PC-9 (cell line): ENCODE data around the gene POU3F3. TPM values are rescaled to one million over a fixed set of nuclear protein-coding genes. Genes with fewer than 3 reads are reported as not detected.

ENCODE experiments used
- BruUV-seq: library from RNA; stranded (reverse); fragments of 400-500 nt; replicated peaks from 2 replicates; lab custom pipeline; 2021; lab: Mats Ljungman, UMichigan
- CTCF ChIA-PET: fragments of 300-600 bp; sonication (Branson Sonifier 250); formaldehyde crosslinking; loops from one replicate; lab custom pipeline; 2022; ENCODE audit warnings: antibody characterized with exemption; lab: Charles Lee
- POLR2A ChIA-PET: fragments of 300-600 bp; sonication (Branson Sonifier 250); formaldehyde crosslinking; loops from one replicate; lab custom pipeline; 2022; ENCODE audit warnings: antibody characterized with exemption; ENCODE audit not compliant: unreplicated experiment; lab: Charles Lee
- DNase-seq, 2 experiments: peaks; one replicate each; pipeline versions ENCODE4 v3.0.0 to v3.0.0-alpha.2; 2015 to 2022; ENCODE audit warnings: mixed read lengths in 1 of 2
- H2AFZ ChIP-seq: fragments of 200-600 bp; sonication (generic); 2 replicates; pipeline ENCODE4 v1.8.1; 2017; ENCODE audit warnings: antibody characterized with exemption
- H3F3A ChIP-seq: fragments of 200-600 bp; sonication (generic); 2 replicates; pipeline ENCODE4 v1.8.1; 2017; ENCODE audit warnings: antibody characterized with exemption, mild to moderate bottlenecking, low read depth; ENCODE audit not compliant: insufficient read depth
- H3K27ac ChIP-seq: fragments of 200-600 bp; sonication (generic); 2 replicates; pipeline ENCODE4 v1.6.1; 2016; ENCODE audit warnings: mixed run types
- H3K27me3 ChIP-seq: fragments of 200-600 bp; sonication (generic); 2 replicates; pipeline ENCODE4 v1.6.1; 2016; ENCODE audit warnings: low read depth, mixed run types; ENCODE audit not compliant: insufficient read depth
- H3K36me3 ChIP-seq: fragments of 200-600 bp; sonication (generic); 2 replicates; pipeline ENCODE4 v1.6.1; 2016; ENCODE audit warnings: low read depth, mixed run types
- H3K4me1 ChIP-seq: fragments of 200-600 bp; sonication (generic); replicated peaks from 2 replicates; pipeline ENCODE4 v1.6.1; 2016; ENCODE audit warnings: mixed run types; ENCODE audit not compliant: insufficient read depth
- H3K4me2 ChIP-seq: fragments of 200-600 bp; sonication (generic); 2 replicates; pipeline ENCODE4 v1.6.1; 2017; ENCODE audit warnings: mixed run types
- H3K4me3 ChIP-seq: fragments of 200-600 bp; sonication (generic); 2 replicates; pipeline ENCODE4 v1.6.1; 2016; ENCODE audit warnings: mixed run types
- H3K79me2 ChIP-seq: fragments of 200-600 bp; sonication (generic); 2 replicates; pipeline ENCODE4 v1.6.1; 2017; ENCODE audit warnings: low read depth, mixed run types
- H3K9me2 ChIP-seq: fragments of 200-600 bp; sonication (generic); 2 replicates; pipeline ENCODE4 v1.8.1; 2017; ENCODE audit warnings: mild to moderate bottlenecking; ENCODE audit not compliant: insufficient read depth
- H3K9me3 ChIP-seq: fragments of 200-600 bp; sonication (generic); 2 replicates; pipeline ENCODE4 v1.8.1; 2016; ENCODE audit warnings: low read depth; ENCODE audit not compliant: insufficient read depth
- H4K20me1 ChIP-seq: fragments of 200-600 bp; sonication (generic); 2 replicates; pipeline ENCODE4 v1.8.1; 2017; ENCODE audit not compliant: insufficient read depth
- EZH2 ChIP-seq: fragments of 200-600 bp; sonication (generic); IDR thresholded peaks from 2 replicates; pipeline ENCODE4 v1.8.0; 2017; ENCODE audit warnings: antibody characterized with exemption, low read depth
- intact Hi-C: fragments of 100-400 bp; cut with micrococcal nuclease; formaldehyde crosslinking; loops from one replicate; pipeline ENCODE4 v1.10.0; 2022; ENCODE audit not compliant: unreplicated experiment
- total RNA-seq: library from RNA; stranded (reverse); gene quantifications from 2 replicates; pipeline ENCODE4 v1.2.3, GENCODE V29; 2021
- TF ChIP-seq, protein P1 (sequence below): fragments of 200-600 bp; sonication (generic); conservative IDR thresholded peaks from 2 replicates; pipeline ENCODE4 v1.6.1; 2017; ENCODE audit warnings: mixed run types, antibody characterized with exemption, mild to moderate bottlenecking, moderate library complexity

The POU3F3 gene
- total RNA-seq, 1 experiment from 2014 or later = not detected

DNA sequence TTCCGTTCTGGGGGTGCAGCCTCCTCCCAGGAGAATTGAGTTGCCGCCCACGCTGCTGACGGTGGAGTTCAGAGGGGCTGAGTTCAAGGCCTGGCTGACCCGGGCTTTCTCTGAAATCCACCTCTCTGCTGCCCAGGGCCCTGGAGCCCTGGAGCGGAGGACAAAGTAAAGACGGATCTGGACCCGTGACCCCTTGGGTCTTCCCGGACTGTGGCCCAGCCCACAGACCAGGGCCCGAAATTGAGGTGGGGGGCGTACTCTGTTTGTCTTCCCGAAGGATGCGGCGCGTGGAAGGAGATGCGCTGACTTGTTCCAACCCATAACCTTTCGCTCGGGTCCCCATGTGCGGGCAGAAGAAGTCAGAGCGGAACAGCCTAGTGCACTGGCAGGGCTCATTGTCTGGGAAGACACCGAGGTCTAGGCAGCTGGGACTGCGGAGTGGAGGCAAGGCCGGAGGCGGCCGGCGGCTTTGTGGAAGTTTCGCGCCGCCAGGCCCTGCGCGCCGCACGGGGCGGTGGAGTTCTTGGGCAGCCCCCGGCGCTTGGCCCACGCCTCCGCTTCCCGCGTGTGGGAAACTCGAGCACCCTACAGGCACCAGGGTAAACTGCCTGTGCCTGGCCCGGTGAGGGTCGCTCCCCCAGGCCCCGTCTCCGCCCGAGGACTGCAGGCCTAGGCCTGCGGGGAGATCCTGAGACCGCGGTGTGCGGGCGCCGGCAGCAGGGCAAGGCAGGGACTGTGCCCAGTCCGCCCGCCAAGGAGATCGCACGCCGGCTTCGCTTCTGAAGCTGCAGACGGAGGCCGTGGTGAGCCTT lies 9.8 kb downstream of the POU3F3 start:
- Histone ChIP-seq H3K4me3 (no peak overlapping the region), H3K27me3 (peaks cover 59% of the 10 kb centered on the region), H3K79me2 (no peaks in the 10 kb centered on the region), H2AFZ (no peak overlapping the region), H3K9me2 (no peaks in the 10 kb centered on the region), H3K9me3 (no peaks in the 10 kb centered on the region), H3K4me1 (no peaks in the 10 kb centered on the region), H3K27ac (no peak overlapping the region), H3K4me2 (no peak overlapping the region), H3F3A (no peaks in the 10 kb centered on the region), H4K20me1 (no peaks in the 10 kb centered on the region), H3K36me3 (no peaks in the 10 kb centered on the region)
- intact Hi-C loops = no loop called here
- no TSS peak for BruUV-seq
- TF ChIP-seq, protein P1, sequence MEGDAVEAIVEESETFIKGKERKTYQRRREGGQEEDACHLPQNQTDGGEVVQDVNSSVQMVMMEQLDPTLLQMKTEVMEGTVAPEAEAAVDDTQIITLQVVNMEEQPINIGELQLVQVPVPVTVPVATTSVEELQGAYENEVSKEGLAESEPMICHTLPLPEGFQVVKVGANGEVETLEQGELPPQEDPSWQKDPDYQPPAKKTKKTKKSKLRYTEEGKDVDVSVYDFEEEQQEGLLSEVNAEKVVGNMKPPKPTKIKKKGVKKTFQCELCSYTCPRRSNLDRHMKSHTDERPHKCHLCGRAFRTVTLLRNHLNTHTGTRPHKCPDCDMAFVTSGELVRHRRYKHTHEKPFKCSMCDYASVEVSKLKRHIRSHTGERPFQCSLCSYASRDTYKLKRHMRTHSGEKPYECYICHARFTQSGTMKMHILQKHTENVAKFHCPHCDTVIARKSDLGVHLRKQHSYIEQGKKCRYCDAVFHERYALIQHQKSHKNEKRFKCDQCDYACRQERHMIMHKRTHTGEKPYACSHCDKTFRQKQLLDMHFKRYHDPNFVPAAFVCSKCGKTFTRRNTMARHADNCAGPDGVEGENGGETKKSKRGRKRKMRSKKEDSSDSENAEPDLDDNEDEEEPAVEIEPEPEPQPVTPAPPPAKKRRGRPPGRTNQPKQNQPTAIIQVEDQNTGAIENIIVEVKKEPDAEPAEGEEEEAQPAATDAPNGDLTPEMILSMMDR = no peak
- TF ChIP-seq EZH2 = no peak
- CTCF ChIA-PET = no interaction called here
- POLR2A ChIA-PET = no interaction called here
- no peak for DNase-seq

DNA sequence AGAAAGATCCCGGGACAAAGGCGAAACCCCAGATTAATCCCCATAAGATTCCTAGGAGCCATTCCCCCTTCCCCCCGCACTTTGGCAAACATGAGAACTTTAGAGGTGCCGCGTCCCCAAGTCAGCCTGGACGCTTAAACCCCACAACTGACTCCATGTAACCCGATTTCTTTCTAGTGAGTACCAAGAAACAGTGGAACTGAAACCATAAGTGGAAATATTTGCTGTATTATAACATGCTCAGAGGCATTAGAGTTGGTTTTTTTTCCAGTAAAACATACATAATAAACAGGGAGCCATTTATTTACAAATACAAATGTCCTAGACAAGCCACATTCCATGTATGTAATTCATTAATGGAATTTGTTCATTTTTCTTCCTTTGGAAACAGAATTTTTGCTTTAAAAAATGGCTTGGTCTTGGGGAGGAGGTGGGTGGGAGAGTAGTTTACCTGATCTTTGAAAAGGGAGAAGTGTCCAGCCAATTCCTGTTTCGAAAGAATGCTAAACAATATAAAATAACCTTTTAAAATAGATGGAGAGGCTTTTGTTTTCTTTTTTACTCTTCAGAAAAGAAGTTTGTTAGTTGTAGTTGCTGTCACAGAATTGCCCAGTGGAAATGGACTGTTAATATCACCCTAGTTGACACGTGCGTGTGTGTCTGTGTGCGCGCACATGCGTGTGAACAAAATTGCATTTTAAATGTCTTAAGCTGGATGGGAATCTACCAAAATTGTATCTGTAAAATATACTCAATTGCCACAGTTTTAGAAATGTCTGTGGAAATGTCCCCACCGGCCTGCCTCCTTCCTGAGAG lies 10.6 kb downstream of the POU3F3 start:
- H3K9me3 ChIP-seq = no peaks in the 10 kb centered on the region
- peaks cover 66% of the 10 kb centered on the region for H3K27me3 ChIP-seq
- no peaks in the 10 kb centered on the region for H3K36me3 ChIP-seq
- intact Hi-C loops = no loop called here
- ChIA-PET CTCF (no interaction called here), POLR2A (no interaction called here)
- TF ChIP-seq EZH2 = no peak
- TF ChIP-seq, protein P1 = no peak
- H2AFZ ChIP-seq = no peak overlapping the region
- no peak overlapping the region for H3K4me2 ChIP-seq
- DNase-seq = no peak
- H3K9me2 ChIP-seq = no peaks in the 10 kb centered on the region
- no peaks in the 10 kb centered on the region for H3K79me2 ChIP-seq
- no peaks in the 10 kb centered on the region for H4K20me1 ChIP-seq
- H3K4me1 ChIP-seq = no peaks in the 10 kb centered on the region
- no TSS peak for BruUV-seq
- no peak overlapping the region for H3K27ac ChIP-seq
- H3F3A ChIP-seq = no peaks in the 10 kb centered on the region
- H3K4me3 ChIP-seq = no peak overlapping the region

DNA sequence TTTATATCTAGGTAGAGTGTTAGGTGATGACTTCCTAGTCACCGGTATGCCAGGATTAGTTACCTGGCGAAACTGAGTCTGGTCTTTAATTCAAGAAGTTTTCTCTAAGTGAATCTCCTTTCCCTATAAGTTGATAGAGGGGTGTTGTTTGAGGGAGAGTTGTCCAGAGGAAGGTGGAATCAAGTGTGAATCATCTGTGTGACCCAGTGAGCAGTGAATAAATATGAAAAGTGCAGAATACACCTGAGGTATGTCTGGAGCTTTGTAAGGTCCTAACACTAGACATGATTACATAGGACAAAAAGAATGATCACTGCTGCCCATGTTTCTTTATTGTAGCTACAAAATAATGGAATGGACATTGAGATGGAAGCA lies 11.2 kb downstream of the POU3F3 start:
- no peaks in the 10 kb centered on the region for H3K4me1 ChIP-seq
- H3K4me3 ChIP-seq = no peak overlapping the region
- intact Hi-C loops = no loop called here
- H3K27me3 ChIP-seq = peaks cover 68% of the 10 kb centered on the region
- H3F3A ChIP-seq = no peaks in the 10 kb centered on the region
- no peaks in the 10 kb centered on the region for H3K9me3 ChIP-seq
- TF ChIP-seq, protein P1 = no peak
- TF ChIP-seq EZH2 = no peak
- H3K4me2 ChIP-seq = no peak overlapping the region
- CTCF ChIA-PET = no interaction called here
- no peaks in the 10 kb centered on the region for H3K36me3 ChIP-seq
- no TSS peak for BruUV-seq
- H3K9me2 ChIP-seq = no peaks in the 10 kb centered on the region
- DNase-seq = no peak
- no peaks in the 10 kb centered on the region for H3K79me2 ChIP-seq
- no peaks in the 10 kb centered on the region for H4K20me1 ChIP-seq
- POLR2A ChIA-PET = no interaction called here
- no peak overlapping the region for H2AFZ ChIP-seq
- H3K27ac ChIP-seq = no peak overlapping the region
